ENCODE data around the gene LMTK3. TPM values are rescaled to one million over a fixed set of nuclear protein-coding genes. Genes with fewer than 3 reads are reported as not detected.

The LMTK3 gene
- total and polyA plus RNA-seq, 2 of the 4 experiments (the other 2 are of a cell fraction), result 0.18 to 0.87 TPM

GRCh38 chr19:48510421-48511268 lies 990 bp downstream of the LMTK3 start:
- ChIA-PET POLR2A (ENCODE audit: unreplicated experiment) (no interaction called here), CTCF (interaction anchor here (0.6 kb wide), 3 partner anchors 8 to 93 kb away, joined by 3 to 4 read pairs (median 3); no protein-coding TSS in a partner anchor)
- H3K9ac ChIP-seq (ENCODE audit: low read depth, low read length), result no peak overlapping the region
- no peak overlapping the region for H3K23ac ChIP-seq (ENCODE audit: low read depth, low read length)
- 0 out of 2 replicates have a peak overlapping the region, but pooled peaks have one; percentile 5 for H3K4me3 ChIP-seq (ENCODE audit: insufficient read depth, low read depth, low read length)
- no peaks in the 10 kb centered on the region for H3K4me1 ChIP-seq (ENCODE audit: control insufficient read depth, insufficient read depth, low read length)
- no peak overlapping the region for H2BK5ac ChIP-seq (ENCODE audit: low read depth, low read length, poor library complexity, severe bottlenecking)
- in situ Hi-C loops (cut with MboI; ENCODE audit: low sequenced_read_pairs) (no loop called here), dilution Hi-C loops (cut with HindIII; ENCODE audit: low sequenced_read_pairs, unreplicated experiment) (no loop called here), intact Hi-C loops (cut with micrococcal nuclease) (loop anchor here (5.0 kb wide), 1 partner anchor 42 kb away; the partner anchor contains the start of gene SULT2B1)
- no peak overlapping the region for H2BK20ac ChIP-seq (ENCODE audit: low read depth, low read length)
- no peak overlapping the region for H2AK9ac ChIP-seq (replicated peaks; ENCODE audit: low read depth, low read length, poor library complexity)
- H3K27me3 ChIP-seq (ENCODE audit: control insufficient read depth, insufficient read depth, low read length), result peaks cover 25% of the 10 kb centered on the region
- TF ChIP-seq MAZ (IDR thresholded peaks at IDR 0.05; ENCODE audit: borderline replicate concordance, low read depth, low read length) (peak; percentile 44; the same call in 1 of the 2 replicates), MXI1 (IDR thresholded peaks at IDR 0.05; ENCODE audit: borderline replicate concordance, low read depth, low read length) (no peak), NFE2L2 (IDR thresholded peaks at IDR 0.05; ENCODE audit: low read depth, low read length) (no peak)
- no peaks in the 10 kb centered on the region for H3K36me3 ChIP-seq (ENCODE audit: control insufficient read depth, insufficient read depth, low read length)
- no peak overlapping the region for H3K27ac ChIP-seq (ENCODE audit: insufficient read depth, low read length)
- peak; percentile 78 for ATAC-seq (ENCODE audit: low read depth)
- no peaks in the 10 kb centered on the region for H3K79me1 ChIP-seq (ENCODE audit: low read depth in 1 of 2, low read length in 2 of 2)
- no TSS peak for BruUV-seq (replicated peaks)
- H2BK15ac ChIP-seq (ENCODE audit: low read depth, low read length), result no peak overlapping the region
- DNase-seq, result peak; percentile 39
- H4K91ac ChIP-seq (ENCODE audit: insufficient read depth, low read depth, low read length), result no peak overlapping the region
- H4K20me1 ChIP-seq (ENCODE audit: insufficient read depth, low read length), result no peaks in the 10 kb centered on the region
- 8% methylated on average over 5 of the region's 24 CpGs; no CpG with 5 or more reads in 1 of the 2 experiments for WGBS, 2 experiments (ENCODE audit: extremely low coverage in 2 of 2, insufficient read length in 1 of 2)
- no peaks in the 10 kb centered on the region for H3K9me1 ChIP-seq (ENCODE audit: insufficient read depth, low read length)
- no peak overlapping the region for H4K5ac ChIP-seq (ENCODE audit: low read depth, low read length)
- no peak overlapping the region for H3K56ac ChIP-seq (ENCODE audit: extremely low read depth, insufficient read depth, low read length)
- peak overlapping the region; percentile 38 for H2AFZ ChIP-seq (replicated peaks; ENCODE audit: low read length, poor library complexity)
- no peaks in the 10 kb centered on the region for H3K9me3 ChIP-seq (ENCODE audit: control insufficient read depth, insufficient read depth, low read length)
- H3K4ac ChIP-seq (ENCODE audit: low read depth, low read length), result no peak overlapping the region
- no peak overlapping the region for H2BK120ac ChIP-seq (ENCODE audit: low read depth, low read length)
- H3K14ac ChIP-seq (replicated peaks; ENCODE audit: low read depth, low read length), result no peak overlapping the region
- H2AK5ac ChIP-seq (ENCODE audit: low read depth, low read length), result no peak overlapping the region
- H4K8ac ChIP-seq (ENCODE audit: low read depth in 2 of 2, low read length in 2 of 2), result no peak overlapping the region
- peak overlapping the region; percentile 45 for H3K4me2 ChIP-seq (ENCODE audit: low read depth, low read length)
- H3K18ac ChIP-seq (ENCODE audit: low read depth, low read length), result no peak overlapping the region

All from IMR-90 (cell line).